KBM-7 (cell line): Measurements from ENCODE around the gene MACF1.

ENCODE experiments used
- DNase-seq: peaks from one replicate; pipeline ENCODE4 v3.0.0-alpha.2; 2015
- in situ Hi-C: fragments of 300-500 bp; cut with MboI; formaldehyde crosslinking; loops from 2 replicates; pipeline ENCODE4 v1.14.3; 2020; ENCODE audit warnings: low sequenced_read_pairs, low pct_unique_long_range_greater_than_20kb, mixed read lengths

Gene MACF1

GRCh38 chr1:39398278-39399021 lies 194.0 kb downstream of the MACF1 start:
- in situ Hi-C loops = no loop called here
- DNase-seq = peak; percentile 83

DNA sequence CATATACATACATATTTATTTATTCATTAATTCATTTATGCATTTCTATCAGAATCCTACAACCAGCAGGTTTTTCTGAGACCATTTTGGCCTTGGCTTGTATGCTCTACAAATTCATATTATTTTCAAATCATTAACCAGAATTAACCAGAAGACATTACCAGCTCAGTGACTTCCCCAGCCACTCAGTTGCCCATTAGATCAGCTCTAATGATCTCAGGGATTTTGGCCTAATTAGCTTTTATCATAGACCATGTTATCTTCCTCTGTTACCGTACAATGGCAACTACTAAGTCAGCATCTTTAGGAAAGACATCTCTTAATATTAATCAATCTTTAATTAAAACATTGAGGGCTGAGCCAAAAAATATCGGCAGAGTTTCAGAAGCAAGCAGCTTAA lies 196.6 kb downstream of the MACF1 start:
- in situ Hi-C loops = no loop called here
- DNase-seq = no peak

- no peak for DNase-seq
- in situ Hi-C loops = no loop called here
Observed at GRCh38 chr1:39404876-39405275, 200.4 kb downstream of the MACF1 start.

- DNase-seq = no peak
- in situ Hi-C loops = no loop called here
Observed at GRCh38 chr1:39405358-39405757, 200.9 kb downstream of the MACF1 start.

- in situ Hi-C loops = no loop called here
- no peak for DNase-seq
Observed at GRCh38 chr1:39406533-39407450, 202.3 kb downstream of the MACF1 start.

- DNase-seq = no peak
- in situ Hi-C loops = no loop called here
Observed at GRCh38 chr1:39407510-39407895, 203.0 kb downstream of the MACF1 start.

- DNase-seq = peak; percentile 29
- in situ Hi-C loops = no loop called here
Observed at GRCh38 chr1:39407896-39408640, 203.6 kb downstream of the MACF1 start.

DNA sequence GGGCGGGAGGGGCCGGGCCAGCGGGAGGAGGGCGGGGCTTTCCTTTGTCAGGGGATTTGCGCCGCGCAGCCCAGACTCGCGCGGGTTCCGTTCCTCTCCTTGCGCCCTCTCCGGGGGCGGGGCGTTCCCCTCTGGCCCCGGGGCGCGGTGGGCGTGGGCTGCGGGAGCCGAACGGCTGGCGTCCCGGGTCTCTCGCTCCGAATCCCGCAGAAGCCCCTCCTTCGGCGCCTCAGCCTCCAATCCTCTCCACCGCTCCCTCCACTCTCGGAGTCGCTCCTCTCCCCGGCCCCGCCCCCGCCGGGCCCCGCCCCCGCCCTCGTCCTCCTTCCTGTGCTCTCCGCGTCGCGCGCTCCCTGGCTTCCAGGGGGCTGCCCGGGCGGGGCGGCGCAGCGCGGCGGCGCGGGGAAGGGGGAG lies 204.2 kb downstream of the MACF1 start:
- DNase-seq = peak; percentile 92
- in situ Hi-C loops = no loop called here

- in situ Hi-C loops = no loop called here
Observed at GRCh38 chr1:39409055-39409816, 204.7 kb downstream of the MACF1 start.

DNA sequence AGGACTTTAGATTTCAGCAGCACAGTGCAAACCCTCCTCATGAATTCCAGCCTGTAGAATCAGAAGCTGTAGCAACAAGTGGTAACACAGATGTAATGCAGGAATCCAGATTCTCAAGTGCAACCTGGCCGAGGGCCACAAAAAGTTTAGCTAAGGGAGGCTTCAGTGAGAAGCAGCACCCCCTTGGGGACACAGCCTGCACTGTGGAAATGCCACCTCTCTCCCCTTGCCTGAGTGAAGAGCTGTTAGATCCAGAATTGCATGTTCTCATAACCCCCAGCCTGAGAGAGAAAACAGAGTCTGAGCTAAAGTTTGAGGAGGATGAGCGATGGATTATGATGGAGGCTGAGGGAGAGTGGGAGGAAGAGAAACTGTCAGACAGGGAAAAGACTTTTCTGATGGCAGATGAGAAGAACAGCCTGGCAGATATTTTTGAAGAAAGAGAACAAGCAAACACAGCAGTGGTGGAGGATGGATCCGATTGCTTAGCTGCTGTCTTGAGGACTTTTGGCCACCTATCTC lies 206.5 kb downstream of the MACF1 start:
- in situ Hi-C loops = no loop called here
- DNase-seq = peak; percentile 81

More at GRCh38 chr1:39409055-39409816, 204.7 kb downstream of the MACF1 start:
- peak; percentile 54 for DNase-seq

GRCh38 chr1:39411526-39412478 lies 207.3 kb downstream of the MACF1 start:
- no peak for DNase-seq
- in situ Hi-C loops = no loop called here

GRCh38 chr1:39412892-39413291 lies 208.4 kb downstream of the MACF1 start:
- DNase-seq = no peak
- in situ Hi-C loops = no loop called here

DNA sequence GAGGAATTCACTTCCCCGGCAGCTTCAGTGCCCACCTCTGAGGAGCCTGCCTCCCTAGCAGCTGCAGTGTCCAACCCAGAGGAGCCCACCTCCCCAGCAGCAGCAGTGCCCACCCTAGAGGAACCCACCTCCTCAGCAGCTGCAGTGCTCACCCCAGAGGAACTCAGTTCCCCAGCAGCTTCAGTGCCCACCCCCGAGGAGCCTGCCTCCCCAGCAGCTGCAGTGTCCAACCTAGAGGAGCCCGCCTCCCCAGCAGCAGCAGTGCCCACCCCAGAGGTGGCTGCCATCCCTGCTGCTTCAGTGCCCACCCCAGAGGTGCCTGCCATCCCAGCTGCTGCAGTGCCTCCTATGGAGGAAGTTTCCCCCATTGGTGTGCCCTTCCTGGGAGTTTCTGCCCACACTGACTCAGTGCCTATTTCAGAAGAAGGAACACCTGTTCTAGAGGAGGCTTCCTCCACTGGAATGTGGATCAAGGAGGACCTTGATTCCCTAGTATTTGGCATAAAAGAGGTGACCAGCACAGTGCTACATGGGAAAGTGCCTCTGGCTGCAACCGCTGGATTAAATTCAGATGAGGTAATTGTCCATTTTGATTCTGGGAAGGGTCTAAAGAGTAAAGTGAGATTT lies 209.5 kb downstream of the MACF1 start:
- in situ Hi-C loops = no loop called here
- DNase-seq = no peak

DNA sequence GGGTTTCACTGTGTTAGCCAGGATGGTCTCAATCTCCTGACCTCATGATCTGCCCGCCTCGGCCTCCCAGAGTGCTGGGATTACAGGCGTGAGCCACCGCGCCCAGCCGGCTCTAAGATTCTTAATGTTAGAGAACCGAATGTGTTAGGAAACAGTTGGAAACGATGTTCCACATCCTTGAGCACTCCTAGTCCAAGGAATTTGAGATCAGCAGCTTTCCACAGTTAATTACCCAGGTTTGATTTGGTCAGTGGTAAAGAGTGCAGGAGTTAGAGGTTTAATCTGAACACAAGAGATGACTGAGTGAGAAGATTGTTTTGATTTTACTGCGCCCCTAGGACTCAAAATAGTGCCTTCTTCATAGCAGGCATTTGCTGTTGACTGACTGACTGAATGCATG lies 211.1 kb downstream of the MACF1 start:
- in situ Hi-C loops = no loop called here
- DNase-seq = no peak

GRCh38 chr1:39416609-39417008 lies 212.1 kb downstream of the MACF1 start:
- DNase-seq = no peak
- in situ Hi-C loops = no loop called here

GRCh38 chr1:39418236-39418635 lies 213.7 kb downstream of the MACF1 start:
- DNase-seq = no peak
- in situ Hi-C loops = no loop called here

- in situ Hi-C loops = no loop called here
Observed at GRCh38 chr1:39420493-39420892, 216.0 kb downstream of the MACF1 start.

More at GRCh38 chr1:39420493-39420892, 216.0 kb downstream of the MACF1 start:
- DNase-seq = no peak
